Caco-2 (cell line): ENCODE results near the gene FUT6. TPM values are rescaled to one million over a fixed set of nuclear protein-coding genes. Genes with fewer than 3 reads are reported as not detected.
A peak's percentile ranks its signal among the peaks of the same experiment; 100 is the strongest.

ENCODE experiments used
- BruUV-seq: library from RNA; stranded (reverse); fragments of 400-500 nt; replicated peaks from 2 replicates; lab custom pipeline; 2021; lab: Mats Ljungman, UMichigan
- CTCF ChIA-PET: fragments of 300-600 bp; sonication (Branson Sonifier 250); formaldehyde crosslinking; loops from one replicate; lab custom pipeline; 2022; ENCODE audit warnings: antibody characterized with exemption; lab: Charles Lee
- POLR2A ChIA-PET: fragments of 300-600 bp; sonication (Branson Sonifier 250); formaldehyde crosslinking; loops from one replicate; lab custom pipeline; 2022; ENCODE audit warnings: antibody characterized with exemption; lab: Charles Lee
- DNase-seq, 2 experiments: peaks; one replicate each; pipeline versions ENCODE4 v3.0.0 to v3.0.0-alpha.2; 2020 to 2022
- H3K27me3 ChIP-seq: replicated peaks from 2 replicates; pipeline ENCODE4 v1.6.0; 2011; ENCODE audit warnings: low read length; ENCODE audit not compliant: control insufficient read depth, insufficient read depth
- H3K36me3 ChIP-seq: 2 replicates; pipeline ENCODE4 v1.5.1; 2011; ENCODE audit warnings: low read length; ENCODE audit not compliant: control insufficient read depth, insufficient read depth
- H3K4me1 ChIP-seq: fragments of 250-450 bp; sonication (Bioruptor Pico); 2 replicates; pipeline ENCODE4 v1.5.1; 2020; ENCODE audit warnings: mild to moderate bottlenecking
- H3K4me3 ChIP-seq: 2 replicates; pipeline ENCODE4 v1.5.1; 2011; ENCODE audit warnings: low read depth, mild to moderate bottlenecking, control low read depth, low read length
- H3K9me3 ChIP-seq: fragments of 250-450 bp; sonication (Bioruptor Pico); 2 replicates; pipeline ENCODE4 v1.5.1; 2020; ENCODE audit warnings: mild to moderate bottlenecking, moderate library complexity
- H3K27ac Mint-ChIP-seq: one replicate; pipeline ENCODE4 v1.8.0; 2022; ENCODE audit warnings: mixed read lengths; ENCODE audit not compliant: unreplicated experiment
- H3K27me3 Mint-ChIP-seq: one replicate; pipeline ENCODE4 v1.8.0; 2022; ENCODE audit warnings: mixed read lengths; ENCODE audit not compliant: insufficient read depth, unreplicated experiment
- H3K36me3 Mint-ChIP-seq: one replicate; pipeline ENCODE4 v1.8.0; 2022; ENCODE audit warnings: mild to moderate bottlenecking, mixed read lengths; ENCODE audit not compliant: insufficient read depth, unreplicated experiment
- H3K4me1 Mint-ChIP-seq: one replicate; pipeline ENCODE4 v1.8.0; 2022; ENCODE audit warnings: low read depth, mixed read lengths; ENCODE audit not compliant: unreplicated experiment
- H3K4me3 Mint-ChIP-seq: one replicate; pipeline ENCODE4 v1.8.0; 2022; ENCODE audit warnings: mild to moderate bottlenecking, moderate library complexity, mixed read lengths; ENCODE audit not compliant: unreplicated experiment
- H3K9me3 Mint-ChIP-seq: one replicate; pipeline ENCODE4 v1.8.0; 2022; ENCODE audit warnings: mixed read lengths; ENCODE audit not compliant: unreplicated experiment
- CTCF ChIP-seq, 2 experiments: fragments of 200-600 bp in 1 of 2; IDR thresholded peaks; 1 replicate in 1 of 2; 2 replicates in 1 of 2; pipeline versions ENCODE4 v1.5.1 to v1.8.0; 2011 to 2022; ENCODE audit warnings: antibody characterized with exemption in 1 of 2, control low read depth in 1 of 2, inconsistent platforms in 1 of 2, low read depth in 1 of 2, low read length in 1 of 2, mild to moderate bottlenecking in 1 of 2, moderate library complexity in 1 of 2; ENCODE audit not compliant: insufficient read depth in 1 of 2, severe bottlenecking in 1 of 2, unreplicated experiment in 1 of 2
- intact Hi-C: fragments of 100-400 bp; cut with micrococcal nuclease; formaldehyde crosslinking; loops from one replicate; pipeline ENCODE4 v1.10.0; 2022; ENCODE audit not compliant: unreplicated experiment
- total RNA-seq: library from RNA; stranded (reverse); gene quantifications from 2 replicates; pipeline ENCODE4 v1.2.3, GENCODE V29; 2022

The FUT6 gene
- total RNA-seq, 1 experiment from 2014 or later, result not detected

GRCh38 chr19:5824751-5825150 lies 14.8 kb downstream of the FUT6 start:
- TF ChIP-seq CTCF (IDR thresholded peaks at IDR 0.05; ENCODE audit: insufficient read depth in 1 of 2, low read depth in 1 of 2, low read length in 1 of 2, severe bottlenecking in 1 of 2, unreplicated experiment in 1 of 2), result no peak
- no peaks in the 10 kb centered on the region for H3K27me3 Mint-ChIP-seq
- Histone ChIP-seq H3K9me3 (no peaks in the 10 kb centered on the region), H3K27me3 (no peaks in the 10 kb centered on the region), H3K4me3 (no peak overlapping the region), H3K4me1 (peaks cover 5% of the 10 kb centered on the region; the same call in 1 of the 2 replicates), H3K36me3 (no peaks in the 10 kb centered on the region)
- no peak overlapping the region for H3K27ac Mint-ChIP-seq
- peaks cover 7% of the 10 kb centered on the region for H3K4me1 Mint-ChIP-seq
- intact Hi-C loops, result loop anchor here (5.0 kb wide), 1 partner anchor 78 kb away; the partner anchor contains the start of genes NDUFA11 and VMAC
- CTCF ChIA-PET, result interaction anchor here (1.9 kb wide), 1 partner anchor 21 kb away, joined by 6 read pairs; no protein-coding TSS in a partner anchor
- POLR2A ChIA-PET, result no interaction called here
- H3K4me3 Mint-ChIP-seq, result no peak overlapping the region
- no peak for DNase-seq
- no TSS peak for BruUV-seq
- H3K36me3 Mint-ChIP-seq, result peaks cover 12% of the 10 kb centered on the region
- H3K9me3 Mint-ChIP-seq, result no peaks in the 10 kb centered on the region

- peaks cover 7% of the 10 kb centered on the region for H3K4me1 Mint-ChIP-seq
- no peak overlapping the region for H3K4me3 Mint-ChIP-seq
- peak; percentile 74 to 75 for DNase-seq
- H3K36me3 Mint-ChIP-seq, result peaks cover 10% of the 10 kb centered on the region
- TF ChIP-seq CTCF (IDR thresholded peaks at IDR 0.05; ENCODE audit: insufficient read depth in 1 of 2, low read depth in 1 of 2, low read length in 1 of 2, severe bottlenecking in 1 of 2, unreplicated experiment in 1 of 2), result peak; percentile 29 to 61
- ChIA-PET CTCF (interaction anchor here (1.9 kb wide), 1 partner anchor 20 kb away, joined by 6 read pairs; no protein-coding TSS in a partner anchor), POLR2A (no interaction called here)
- no peaks in the 10 kb centered on the region for H3K27me3 Mint-ChIP-seq
- no TSS peak for BruUV-seq
- intact Hi-C loops, result loop anchor here (1.0 kb wide), 1 partner anchor 19 kb away; no protein-coding TSS in a partner anchor
- no peaks in the 10 kb centered on the region for H3K9me3 Mint-ChIP-seq
- Histone ChIP-seq H3K27me3 (no peaks in the 10 kb centered on the region), H3K4me3 (no peak overlapping the region), H3K9me3 (no peaks in the 10 kb centered on the region), H3K36me3 (no peaks in the 10 kb centered on the region), H3K4me1 (peaks cover 5% of the 10 kb centered on the region; the same call in 1 of the 2 replicates)
- H3K27ac Mint-ChIP-seq, result no peak overlapping the region
Observed at GRCh38 chr19:5823579-5824281, 15.8 kb downstream of the FUT6 start.

GRCh38 chr19:5822181-5822844 lies 17.2 kb downstream of the FUT6 start:
- intact Hi-C loops, result no loop called here
- POLR2A ChIA-PET, result no interaction called here

More at GRCh38 chr19:5822181-5822844, 17.2 kb downstream of the FUT6 start:
- Mint-ChIP-seq H3K27me3 (no peaks in the 10 kb centered on the region), H3K36me3 (no peaks in the 10 kb centered on the region), H3K27ac (no peak overlapping the region), H3K4me1 (peaks cover 5% of the 10 kb centered on the region), H3K9me3 (no peaks in the 10 kb centered on the region), H3K4me3 (no peak overlapping the region)
- DNase-seq, result no peak
- Histone ChIP-seq H3K9me3 (no peaks in the 10 kb centered on the region), H3K27me3 (no peaks in the 10 kb centered on the region), H3K4me1 (peaks cover 4% of the 10 kb centered on the region; the same call in 1 of the 2 replicates), H3K4me3 (no peak overlapping the region), H3K36me3 (no peaks in the 10 kb centered on the region)
- CTCF ChIA-PET, result interaction anchor here (1.1 kb wide), 1 partner anchor 18 kb away, joined by 8 read pairs; no protein-coding TSS in a partner anchor
- no TSS peak for BruUV-seq
- TF ChIP-seq CTCF (IDR thresholded peaks at IDR 0.05; ENCODE audit: insufficient read depth in 1 of 2, low read depth in 1 of 2, low read length in 1 of 2, severe bottlenecking in 1 of 2, unreplicated experiment in 1 of 2), result no peak
